Fibroblast of pulmonary artery (primary cell): ENCODE data around the gene PSMA8.
A peak's percentile ranks its signal among the peaks of the same experiment; 100 is the strongest.
"Not testable (repeated sequence)": the region's sequence is repeated elsewhere in the genome, so short reads cannot be mapped to it uniquely, and the experiment has no call there.

Source experiments
- DNase-seq: peaks from one replicate; pipeline ENCODE4 v3.0.0-alpha.2; 2010; ENCODE audit warnings: low read depth
- H3K4me3 ChIP-seq: replicated peaks from 2 replicates; pipeline ENCODE4 v1.5.1; 2011; ENCODE audit warnings: low read depth, mild to moderate bottlenecking, control low read depth, low read length, moderate library complexity
- CTCF ChIP-seq: IDR thresholded peaks from 2 replicates; pipeline ENCODE4 v1.5.1; 2011; ENCODE audit warnings: mild to moderate bottlenecking, control low read depth, low read length, inconsistent platforms; ENCODE audit errors: missing control alignments

Gene PSMA8

GRCh38 chr18:26091047-26091630 is 42.5 kb upstream of the PSMA8 start:
- no peak for DNase-seq
- no peak for TF ChIP-seq CTCF
- H3K4me3 ChIP-seq = peak overlapping the region; percentile 84

- DNase-seq = no peak
- H3K4me3 ChIP-seq = no peak overlapping the region
- no peak for TF ChIP-seq CTCF
These were observed 36.8 kb upstream of the PSMA8 start for GRCh38 chr18:26096852-26097251.

- DNase-seq = no peak
- TF ChIP-seq CTCF = no peak
- no peak overlapping the region for H3K4me3 ChIP-seq
These were observed 36.1 kb upstream of the PSMA8 start for GRCh38 chr18:26097563-26097962.

GRCh38 chr18:26103579-26103978 is 30.1 kb upstream of the PSMA8 start:
- no peak for TF ChIP-seq CTCF
- DNase-seq = no peak
- no peak overlapping the region for H3K4me3 ChIP-seq

- no peak overlapping the region for H3K4me3 ChIP-seq
- DNase-seq = no peak
- no peak for TF ChIP-seq CTCF
These were observed 29.6 kb upstream of the PSMA8 start for GRCh38 chr18:26104035-26104434.

- DNase-seq = no peak
- TF ChIP-seq CTCF = no peak
- H3K4me3 ChIP-seq = no peak overlapping the region
These were observed 14.4 kb upstream of the PSMA8 start for GRCh38 chr18:26119246-26119645.

- TF ChIP-seq CTCF = no peak
- no peak overlapping the region for H3K4me3 ChIP-seq
- DNase-seq = peak; percentile 59
These were observed 12.2 kb upstream of the PSMA8 start for GRCh38 chr18:26121476-26121875.

GRCh38 chr18:26121994-26122393 is 11.7 kb upstream of the PSMA8 start:
- H3K4me3 ChIP-seq, DNase-seq: not testable (repeated sequence)
